ENCODE results near the gene LIMK1.

Gene LIMK1

DNA sequence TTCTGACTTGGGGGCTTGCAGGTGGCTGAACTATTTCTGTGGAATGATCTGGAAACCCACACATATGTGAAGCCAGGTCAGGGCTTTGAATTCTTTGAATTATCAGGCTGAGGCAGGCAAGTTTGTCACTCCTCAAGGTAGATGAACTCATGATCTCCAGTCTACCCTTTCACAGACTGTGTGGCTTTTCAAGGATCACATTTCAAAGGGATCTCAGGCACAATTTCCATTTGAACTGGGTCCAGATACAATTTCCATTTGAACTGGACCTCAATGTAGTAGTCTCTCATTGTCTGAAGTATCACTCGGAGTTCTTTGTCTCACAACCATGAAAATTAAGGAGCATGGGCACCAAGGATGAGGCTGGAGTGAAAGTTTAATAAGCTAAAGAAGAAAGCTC, 64.9 kb downstream of the LIMK1 start:
- H3K4me2 ChIP-seq (ENCODE audit: insufficient read depth, low read length): no peak overlapping the region
- no peaks in the 10 kb centered on the region for H3K79me2 ChIP-seq (ENCODE audit: insufficient read depth, low read length)
- no peak overlapping the region for H3K27ac ChIP-seq (ENCODE audit: low read length)
- H3K4me1 ChIP-seq (ENCODE audit: insufficient read depth, low read length): no peaks in the 10 kb centered on the region
- H3K9me3 ChIP-seq (ENCODE audit: insufficient read depth, low read length, severe bottlenecking): peaks cover 8% of the 10 kb centered on the region
- no peak overlapping the region for H3K4me3 ChIP-seq (ENCODE audit: low read depth in 1 of 2, low read length in 2 of 2)
- H2AFZ ChIP-seq (ENCODE audit: low read depth, low read length): no peak overlapping the region
- DNase-seq (no peak), ATAC-seq (ENCODE audit: insufficient read depth, low read depth) (no peak)
- no peaks in the 10 kb centered on the region for H3K27me3 ChIP-seq (ENCODE audit: insufficient read depth, low read length, poor library complexity)
- H4K20me1 ChIP-seq (ENCODE audit: insufficient read depth, low read length): no peaks in the 10 kb centered on the region
- H3K9ac ChIP-seq (ENCODE audit: low read depth, low read length): no peak overlapping the region
- no peak for TF ChIP-seq EZH2 (IDR thresholded peaks at IDR 0.05; ENCODE audit: borderline replicate concordance, low read depth, low read length, severe bottlenecking)
- TF ChIP-seq, protein P1, sequence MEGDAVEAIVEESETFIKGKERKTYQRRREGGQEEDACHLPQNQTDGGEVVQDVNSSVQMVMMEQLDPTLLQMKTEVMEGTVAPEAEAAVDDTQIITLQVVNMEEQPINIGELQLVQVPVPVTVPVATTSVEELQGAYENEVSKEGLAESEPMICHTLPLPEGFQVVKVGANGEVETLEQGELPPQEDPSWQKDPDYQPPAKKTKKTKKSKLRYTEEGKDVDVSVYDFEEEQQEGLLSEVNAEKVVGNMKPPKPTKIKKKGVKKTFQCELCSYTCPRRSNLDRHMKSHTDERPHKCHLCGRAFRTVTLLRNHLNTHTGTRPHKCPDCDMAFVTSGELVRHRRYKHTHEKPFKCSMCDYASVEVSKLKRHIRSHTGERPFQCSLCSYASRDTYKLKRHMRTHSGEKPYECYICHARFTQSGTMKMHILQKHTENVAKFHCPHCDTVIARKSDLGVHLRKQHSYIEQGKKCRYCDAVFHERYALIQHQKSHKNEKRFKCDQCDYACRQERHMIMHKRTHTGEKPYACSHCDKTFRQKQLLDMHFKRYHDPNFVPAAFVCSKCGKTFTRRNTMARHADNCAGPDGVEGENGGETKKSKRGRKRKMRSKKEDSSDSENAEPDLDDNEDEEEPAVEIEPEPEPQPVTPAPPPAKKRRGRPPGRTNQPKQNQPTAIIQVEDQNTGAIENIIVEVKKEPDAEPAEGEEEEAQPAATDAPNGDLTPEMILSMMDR (IDR thresholded peaks at IDR 0.05; ENCODE audit: borderline replicate concordance, extremely low read depth, low read length, poor library complexity, severe bottlenecking): no peak
- H3K36me3 ChIP-seq (ENCODE audit: insufficient read depth, low read length): no peaks in the 10 kb centered on the region

DNA sequence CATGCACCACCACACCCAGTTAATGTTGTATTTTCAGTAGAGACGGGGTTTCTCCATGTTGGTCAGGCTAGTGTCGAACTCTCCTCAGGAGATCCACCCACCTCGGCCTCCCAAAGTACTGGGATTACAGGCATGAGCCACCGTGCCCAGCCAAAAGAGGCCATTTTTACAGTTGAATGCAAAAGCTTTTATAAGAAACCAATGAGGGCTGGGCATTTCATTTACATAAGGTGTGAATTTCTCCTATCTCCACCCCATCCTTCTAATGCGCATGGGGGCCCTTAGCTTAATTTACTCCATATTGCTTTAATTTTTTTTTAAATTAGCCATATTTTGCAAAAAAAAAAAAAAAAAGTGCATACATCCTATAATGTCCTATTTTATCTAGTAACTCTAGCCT, 65.5 kb downstream of the LIMK1 start:
- H3K27me3 ChIP-seq (ENCODE audit: insufficient read depth, low read length, poor library complexity): no peaks in the 10 kb centered on the region
- no peaks in the 10 kb centered on the region for H3K79me2 ChIP-seq (ENCODE audit: insufficient read depth, low read length)
- H2AFZ ChIP-seq (ENCODE audit: low read depth, low read length): no peak overlapping the region
- DNase-seq (no peak), ATAC-seq (ENCODE audit: insufficient read depth, low read depth) (no peak)
- H3K9ac ChIP-seq (ENCODE audit: low read depth, low read length): no peak overlapping the region
- no peak for TF ChIP-seq EZH2 (IDR thresholded peaks at IDR 0.05; ENCODE audit: borderline replicate concordance, low read depth, low read length, severe bottlenecking)
- TF ChIP-seq, protein P1 (IDR thresholded peaks at IDR 0.05; ENCODE audit: borderline replicate concordance, extremely low read depth, low read length, poor library complexity, severe bottlenecking): no peak
- no peaks in the 10 kb centered on the region for H3K36me3 ChIP-seq (ENCODE audit: insufficient read depth, low read length)
- H3K4me2 ChIP-seq (ENCODE audit: insufficient read depth, low read length): no peak overlapping the region
- no peaks in the 10 kb centered on the region for H4K20me1 ChIP-seq (ENCODE audit: insufficient read depth, low read length)
- no peak overlapping the region for H3K27ac ChIP-seq (ENCODE audit: low read length)
- no peak overlapping the region for H3K4me3 ChIP-seq (ENCODE audit: low read depth in 1 of 2, low read length in 2 of 2)
- no peaks in the 10 kb centered on the region for H3K4me1 ChIP-seq (ENCODE audit: insufficient read depth, low read length)
- H3K9me3 ChIP-seq (ENCODE audit: insufficient read depth, low read length, severe bottlenecking): peaks cover 8% of the 10 kb centered on the region

DNA sequence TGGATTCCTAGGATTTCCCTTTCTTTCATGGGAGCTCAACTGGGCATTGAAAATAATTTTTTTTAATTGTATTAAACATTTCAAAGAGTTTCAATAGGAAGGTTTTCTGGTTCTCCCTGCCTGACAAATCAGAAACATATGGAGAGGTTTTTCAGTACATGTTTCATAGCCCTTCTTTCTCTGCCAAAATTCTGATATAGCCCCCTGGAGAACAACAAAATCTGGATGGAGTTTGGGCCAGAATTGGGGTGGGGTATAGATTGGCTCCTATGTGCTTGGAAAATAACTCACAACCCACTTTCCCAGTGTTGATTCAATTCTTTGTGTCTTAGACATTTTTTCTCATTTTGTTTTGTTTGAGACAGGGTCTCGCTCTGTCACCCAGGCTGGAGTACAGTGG, 66.0 kb downstream of the LIMK1 start:
- peaks cover 4% of the 10 kb centered on the region for H3K9me3 ChIP-seq (ENCODE audit: insufficient read depth, low read length, severe bottlenecking)
- no peak overlapping the region for H3K4me3 ChIP-seq (ENCODE audit: low read depth in 1 of 2, low read length in 2 of 2)
- TF ChIP-seq, protein P1 (IDR thresholded peaks at IDR 0.05; ENCODE audit: borderline replicate concordance, extremely low read depth, low read length, poor library complexity, severe bottlenecking): no peak
- H3K27me3 ChIP-seq (ENCODE audit: insufficient read depth, low read length, poor library complexity): no peaks in the 10 kb centered on the region
- no peak overlapping the region for H3K27ac ChIP-seq (ENCODE audit: low read length)
- H3K36me3 ChIP-seq (ENCODE audit: insufficient read depth, low read length): no peaks in the 10 kb centered on the region
- H3K4me2 ChIP-seq (ENCODE audit: insufficient read depth, low read length): no peak overlapping the region
- H3K9ac ChIP-seq (ENCODE audit: low read depth, low read length): no peak overlapping the region
- H4K20me1 ChIP-seq (ENCODE audit: insufficient read depth, low read length): no peaks in the 10 kb centered on the region
- no peaks in the 10 kb centered on the region for H3K4me1 ChIP-seq (ENCODE audit: insufficient read depth, low read length)
- no peak for ATAC-seq (ENCODE audit: insufficient read depth, low read depth)
- H2AFZ ChIP-seq (ENCODE audit: low read depth, low read length): no peak overlapping the region
- no peak for DNase-seq
- H3K79me2 ChIP-seq (ENCODE audit: insufficient read depth, low read length): no peaks in the 10 kb centered on the region

DNA sequence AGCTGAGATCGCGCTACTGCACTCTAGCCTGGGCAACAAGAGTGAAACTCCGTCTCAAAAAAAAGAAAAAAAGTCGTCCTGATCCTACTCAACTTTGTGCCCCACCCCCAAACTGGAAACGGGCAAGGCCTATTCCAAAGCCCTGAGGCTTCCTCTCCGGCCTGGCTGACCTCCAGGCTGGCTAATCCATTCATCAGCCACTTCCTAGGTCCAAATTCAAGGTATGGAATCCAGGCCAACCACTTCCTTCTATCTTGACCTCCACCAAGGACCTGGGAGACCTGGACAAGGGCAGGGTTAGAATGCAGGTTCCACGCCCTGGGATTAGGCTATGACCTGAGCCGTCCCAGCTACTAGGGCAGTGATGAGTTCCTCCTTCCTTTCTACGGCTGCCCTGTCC, 70.1 kb downstream of the LIMK1 start:
- H3K4me1 ChIP-seq (ENCODE audit: insufficient read depth, low read length): no peaks in the 10 kb centered on the region
- no peak overlapping the region for H3K4me3 ChIP-seq (ENCODE audit: low read depth in 1 of 2, low read length in 2 of 2)
- ATAC-seq (ENCODE audit: insufficient read depth, low read depth) (no peak), DNase-seq (no peak)
- no peaks in the 10 kb centered on the region for H3K9me3 ChIP-seq (ENCODE audit: insufficient read depth, low read length, severe bottlenecking)
- no peak overlapping the region for H3K4me2 ChIP-seq (ENCODE audit: insufficient read depth, low read length)
- no peak for TF ChIP-seq EZH2 (IDR thresholded peaks at IDR 0.05; ENCODE audit: borderline replicate concordance, low read depth, low read length, severe bottlenecking)
- TF ChIP-seq, protein P1 (IDR thresholded peaks at IDR 0.05; ENCODE audit: borderline replicate concordance, extremely low read depth, low read length, poor library complexity, severe bottlenecking): no peak
- no peak overlapping the region for H3K27ac ChIP-seq (ENCODE audit: low read length)
- no peak overlapping the region for H2AFZ ChIP-seq (ENCODE audit: low read depth, low read length)
- H3K79me2 ChIP-seq (ENCODE audit: insufficient read depth, low read length): no peaks in the 10 kb centered on the region
- H3K36me3 ChIP-seq (ENCODE audit: insufficient read depth, low read length): no peaks in the 10 kb centered on the region
- no peaks in the 10 kb centered on the region for H4K20me1 ChIP-seq (ENCODE audit: insufficient read depth, low read length)
- no peaks in the 10 kb centered on the region for H3K27me3 ChIP-seq (ENCODE audit: insufficient read depth, low read length, poor library complexity)
- no peak overlapping the region for H3K9ac ChIP-seq (ENCODE audit: low read depth, low read length)

Data from DND-41 (cell line).